ENCODE results near the gene AK5.

The AK5 gene

DNA sequence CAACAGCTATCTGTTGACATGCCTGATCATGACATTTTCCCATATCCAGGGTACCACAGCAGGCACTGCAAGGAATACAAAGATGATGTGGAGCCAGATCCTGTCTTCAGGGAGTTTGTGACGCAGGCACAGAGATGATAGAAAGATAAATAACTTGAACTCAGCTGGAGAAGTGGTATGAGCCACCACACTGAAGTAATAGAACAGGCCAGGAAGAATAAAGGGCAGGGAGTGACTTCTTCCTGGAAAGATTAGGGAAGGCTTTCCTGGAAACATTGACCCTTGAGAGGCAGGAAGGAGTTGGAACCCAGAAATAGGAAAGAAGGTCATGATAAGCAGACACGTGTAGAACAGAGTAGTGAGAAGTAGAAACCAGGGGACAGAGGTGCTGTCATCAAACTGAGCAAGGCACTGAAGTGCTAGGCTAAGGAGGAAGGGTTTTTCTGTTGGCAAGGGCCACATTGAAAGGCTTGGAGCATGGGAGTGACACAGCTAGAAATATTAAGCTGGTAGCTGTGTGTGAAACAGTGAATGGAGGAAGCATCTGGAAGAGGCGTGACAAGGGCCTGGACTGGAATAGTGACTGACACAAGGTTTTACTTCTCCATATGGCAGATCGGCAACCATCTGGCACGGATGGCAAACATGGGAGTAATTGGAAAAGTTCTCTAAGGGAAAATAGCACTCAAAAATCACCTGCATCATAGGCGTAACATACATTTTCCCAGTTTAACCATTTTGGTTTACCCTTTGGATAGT is 68.4 kb downstream of the AK5 start:
- TF ChIP-seq, protein P1, sequence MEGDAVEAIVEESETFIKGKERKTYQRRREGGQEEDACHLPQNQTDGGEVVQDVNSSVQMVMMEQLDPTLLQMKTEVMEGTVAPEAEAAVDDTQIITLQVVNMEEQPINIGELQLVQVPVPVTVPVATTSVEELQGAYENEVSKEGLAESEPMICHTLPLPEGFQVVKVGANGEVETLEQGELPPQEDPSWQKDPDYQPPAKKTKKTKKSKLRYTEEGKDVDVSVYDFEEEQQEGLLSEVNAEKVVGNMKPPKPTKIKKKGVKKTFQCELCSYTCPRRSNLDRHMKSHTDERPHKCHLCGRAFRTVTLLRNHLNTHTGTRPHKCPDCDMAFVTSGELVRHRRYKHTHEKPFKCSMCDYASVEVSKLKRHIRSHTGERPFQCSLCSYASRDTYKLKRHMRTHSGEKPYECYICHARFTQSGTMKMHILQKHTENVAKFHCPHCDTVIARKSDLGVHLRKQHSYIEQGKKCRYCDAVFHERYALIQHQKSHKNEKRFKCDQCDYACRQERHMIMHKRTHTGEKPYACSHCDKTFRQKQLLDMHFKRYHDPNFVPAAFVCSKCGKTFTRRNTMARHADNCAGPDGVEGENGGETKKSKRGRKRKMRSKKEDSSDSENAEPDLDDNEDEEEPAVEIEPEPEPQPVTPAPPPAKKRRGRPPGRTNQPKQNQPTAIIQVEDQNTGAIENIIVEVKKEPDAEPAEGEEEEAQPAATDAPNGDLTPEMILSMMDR (IDR thresholded peaks at IDR 0.05; ENCODE audit: low read depth, low read length, missing control alignments): no peak
- DNase-seq (ENCODE audit: low read depth): no peak
- no peak overlapping the region for H3K4me3 ChIP-seq (ENCODE audit: low read depth, low read length)
- in situ Hi-C loops (cut with HindIII; ENCODE audit: low sequenced_read_pairs): no loop called here

DNA sequence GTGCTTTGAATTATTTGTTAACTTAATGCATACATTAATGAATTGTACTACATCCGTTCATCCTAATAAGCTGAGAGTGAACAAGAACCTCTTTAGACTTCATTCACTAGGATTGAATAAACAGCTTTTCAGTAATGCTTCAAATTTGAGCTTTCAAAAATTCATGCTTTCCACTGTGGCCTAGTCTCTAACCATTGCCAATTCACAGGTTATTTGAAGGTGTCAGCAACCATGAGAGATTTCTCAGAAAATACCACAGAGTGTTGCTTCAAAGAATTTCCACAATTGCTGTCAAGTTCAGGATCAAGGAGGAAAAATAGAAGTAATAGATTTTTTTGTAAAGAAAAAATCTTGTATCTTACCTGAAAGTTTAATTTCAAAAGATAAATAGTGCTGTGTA is 72.7 kb downstream of the AK5 start:
- DNase-seq (ENCODE audit: low read depth): no peak
- no peak overlapping the region for H3K4me3 ChIP-seq (ENCODE audit: low read depth, low read length)
- TF ChIP-seq, protein P1 (IDR thresholded peaks at IDR 0.05; ENCODE audit: low read depth, low read length, missing control alignments): no peak
- in situ Hi-C loops (cut with HindIII; ENCODE audit: low sequenced_read_pairs): no loop called here

DNA sequence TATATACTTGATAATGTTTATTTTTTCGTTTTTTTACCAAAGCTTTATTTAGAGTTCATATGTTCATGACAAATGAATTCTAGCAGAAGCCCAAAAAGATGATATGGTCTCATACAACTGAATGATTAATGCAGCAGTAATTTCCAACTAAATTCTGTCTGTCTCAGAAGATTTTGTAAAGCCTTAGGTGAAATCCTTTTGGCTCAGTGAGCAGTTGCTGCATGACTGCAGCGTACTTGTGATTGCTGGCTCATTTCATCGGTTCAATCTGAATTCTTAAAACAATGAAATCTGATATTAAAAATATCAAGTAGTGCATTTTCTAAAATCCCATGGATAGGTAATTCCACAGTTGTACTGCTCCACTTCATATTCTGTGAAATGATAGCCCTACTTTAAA is 73.2 kb downstream of the AK5 start:
- no peak overlapping the region for H3K4me3 ChIP-seq (ENCODE audit: low read depth, low read length)
- DNase-seq (ENCODE audit: low read depth): no peak
- TF ChIP-seq, protein P1 (IDR thresholded peaks at IDR 0.05; ENCODE audit: low read depth, low read length, missing control alignments): no peak
- in situ Hi-C loops (cut with HindIII; ENCODE audit: low sequenced_read_pairs): no loop called here

DNA sequence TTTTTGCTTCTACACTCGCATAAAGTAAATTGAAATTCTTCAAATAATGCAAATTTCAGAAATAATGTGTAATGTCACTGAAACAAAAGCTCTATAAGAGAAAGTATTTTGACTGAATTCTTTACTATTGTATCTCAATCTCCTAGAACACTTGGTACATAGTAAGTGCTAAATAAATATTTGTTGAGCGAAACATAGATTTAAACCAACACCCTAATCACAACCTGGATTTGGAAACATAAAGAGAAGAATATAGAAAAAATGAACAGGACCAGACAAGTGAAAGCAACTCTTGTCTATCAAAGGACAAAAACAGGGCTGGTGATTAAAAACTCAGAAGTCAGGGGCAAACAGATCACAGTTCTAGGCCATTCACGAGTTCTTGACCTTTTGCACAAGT is 74.3 kb downstream of the AK5 start:
- TF ChIP-seq, protein P1 (IDR thresholded peaks at IDR 0.05; ENCODE audit: low read depth, low read length, missing control alignments): no peak
- no peak overlapping the region for H3K4me3 ChIP-seq (ENCODE audit: low read depth, low read length)
- in situ Hi-C loops (cut with HindIII; ENCODE audit: low sequenced_read_pairs): no loop called here
- no peak for DNase-seq (ENCODE audit: low read depth)

DNA sequence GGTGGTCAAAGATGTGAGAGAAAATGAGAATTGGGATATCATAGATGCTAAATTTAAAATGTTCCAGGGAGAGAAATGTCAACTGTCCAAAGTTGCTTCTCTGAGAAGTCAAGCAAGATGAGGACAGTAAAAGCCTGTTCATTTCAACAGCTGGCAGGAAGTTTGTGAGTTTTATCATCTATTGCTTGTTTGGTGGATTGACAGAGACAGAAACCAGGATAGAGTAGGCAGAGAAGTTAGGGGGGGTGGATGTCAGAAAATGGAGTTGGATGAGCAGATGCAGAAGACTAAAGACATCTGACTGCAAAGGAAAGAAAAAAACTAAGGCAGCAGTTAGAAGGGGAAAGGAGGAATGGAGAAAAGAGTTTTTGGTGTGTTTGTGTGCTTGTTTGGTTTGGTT is 78.4 kb downstream of the AK5 start:
- H3K4me3 ChIP-seq (ENCODE audit: low read depth, low read length): no peak overlapping the region
- in situ Hi-C loops (cut with HindIII; ENCODE audit: low sequenced_read_pairs): no loop called here
- no peak for DNase-seq (ENCODE audit: low read depth)
- TF ChIP-seq, protein P1 (IDR thresholded peaks at IDR 0.05; ENCODE audit: low read depth, low read length, missing control alignments): no peak

DNA sequence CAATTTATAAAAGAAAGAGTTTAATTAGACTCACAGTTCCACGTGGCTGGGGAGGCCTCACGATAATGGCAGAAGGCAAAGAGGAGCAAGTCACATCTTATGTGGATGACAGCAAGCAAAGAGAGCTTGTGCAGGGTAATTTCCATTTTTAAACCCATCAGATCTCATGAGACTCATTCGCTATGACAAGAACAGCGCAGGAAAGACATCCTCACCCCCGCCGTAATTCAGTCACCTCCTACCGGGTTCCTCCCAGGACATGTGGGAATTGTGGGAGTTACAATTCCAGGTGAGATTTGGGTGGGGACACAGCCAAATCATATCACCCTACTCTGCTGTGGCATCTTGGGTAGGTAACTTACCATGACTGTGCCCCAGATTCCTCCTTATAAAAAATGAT is 79.8 kb downstream of the AK5 start:
- TF ChIP-seq, protein P1 (IDR thresholded peaks at IDR 0.05; ENCODE audit: low read depth, low read length, missing control alignments): no peak
- no peak for DNase-seq (ENCODE audit: low read depth)
- in situ Hi-C loops (cut with HindIII; ENCODE audit: low sequenced_read_pairs): no loop called here

More for the DNA sequence above, 79.8 kb downstream of the AK5 start:
- H3K4me3 ChIP-seq (ENCODE audit: low read depth, low read length): no peak overlapping the region
